Activated T-cell treated with anti-CD3 and anti-CD28 coated beads for 4 hours (primary cell): ENCODE measurements around the gene PIK3C2B.
"Not testable (repeated sequence)": the region's sequence is repeated elsewhere in the genome, so short reads cannot be mapped to it uniquely, and the experiment has no call there.

Source experiments
- DNase-seq: peaks from one replicate; pipeline ENCODE4 v3.0.0-alpha.2; 2020

Gene PIK3C2B

GRCh38 chr1:204494281-204495077 is at the start of gene PIK3C2B:
TSS of gene PIK3C2B (minus strand) at chr1:204494805. CDS start at chr1:204469802, 25,003 bp downstream.
- peak; percentile 62 for DNase-seq

- no peak for DNase-seq
Measured at GRCh38 chr1:204544321-204544720, 49.7 kb upstream of the PIK3C2B start.

- DNase-seq = no peak
Measured at GRCh38 chr1:204541626-204542025, 47.0 kb upstream of the PIK3C2B start.

GRCh38 chr1:204532832-204533231 is 38.2 kb upstream of the PIK3C2B start:
- no peak for DNase-seq

GRCh38 chr1:204530932-204531331 is 36.3 kb upstream of the PIK3C2B start:
- no peak for DNase-seq

- DNase-seq = no peak
Measured at GRCh38 chr1:204529371-204529895, 34.8 kb upstream of the PIK3C2B start.

GRCh38 chr1:204528677-204529076 is 34.1 kb upstream of the PIK3C2B start:
- DNase-seq = no peak

GRCh38 chr1:204528241-204528640 is 33.6 kb upstream of the PIK3C2B start:
- DNase-seq = no peak

GRCh38 chr1:204524986-204525385 is 30.4 kb upstream of the PIK3C2B start:
- no peak for DNase-seq

- DNase-seq = no peak
Measured at GRCh38 chr1:204523605-204524215, 29.1 kb upstream of the PIK3C2B start.

GRCh38 chr1:204521941-204522521 is 27.4 kb upstream of the PIK3C2B start:
- not testable (repeated sequence) for DNase-seq

GRCh38 chr1:204520834-204521709 is 26.5 kb upstream of the PIK3C2B start:
- peak; percentile 35 for DNase-seq

- DNase-seq = not testable (repeated sequence)
Measured at GRCh38 chr1:204517382-204517781, 22.8 kb upstream of the PIK3C2B start.

- DNase-seq = peak; percentile 88
Measured at GRCh38 chr1:204516180-204516879, 21.7 kb upstream of the PIK3C2B start, which contains the start of gene MDM4. TSS of gene MDM4 (plus strand) at chr1:204516406. CDS start at chr1:204525519, 9,113 bp downstream.

- no peak for DNase-seq
Measured at GRCh38 chr1:204514828-204515227, 20.2 kb upstream of the PIK3C2B start.

GRCh38 chr1:204513117-204513716 is 18.6 kb upstream of the PIK3C2B start:
- no peak for DNase-seq

- no peak for DNase-seq
Measured at GRCh38 chr1:204511366-204511765, 16.8 kb upstream of the PIK3C2B start.

- no peak for DNase-seq
Measured at GRCh38 chr1:204509186-204509635, 14.6 kb upstream of the PIK3C2B start.

GRCh38 chr1:204507317-204508105 is 12.9 kb upstream of the PIK3C2B start:
- DNase-seq = no peak

GRCh38 chr1:204506969-204507316 is 12.3 kb upstream of the PIK3C2B start:
- DNase-seq = peak; percentile 94
